DOHH2 (cell line): ENCODE data around the gene FBN1.

Experiments used
- H3F3A ChIP-seq: fragments of 200-600 bp; sonication (generic), shearing (Covaris generic); 2 replicates; pipeline ENCODE4 v1.6.0; 2016; ENCODE audit warnings: antibody characterized with exemption, mild to moderate bottlenecking; ENCODE audit not compliant: control insufficient read depth, insufficient read depth
- H3K27ac ChIP-seq: fragments of 200-600 bp; sonication (generic); 2 replicates; pipeline ENCODE4 v1.5.1; 2014; ENCODE audit warnings: low read depth, mild to moderate bottlenecking, low read length, moderate library complexity
- H3K27me3 ChIP-seq: fragments of 200-600 bp; sonication (generic); 2 replicates; pipeline ENCODE4 v1.6.1; 2014; ENCODE audit warnings: mild to moderate bottlenecking, low read length, mixed read lengths; ENCODE audit not compliant: control insufficient read depth
- H3K36me3 ChIP-seq: fragments of 200-600 bp; sonication (generic); 2 replicates; pipeline ENCODE4 v1.6.1; 2014; ENCODE audit warnings: mild to moderate bottlenecking, low read length, moderate library complexity, mixed read lengths; ENCODE audit not compliant: control insufficient read depth
- H3K4me1 ChIP-seq: fragments of 200-600 bp; sonication (generic); 2 replicates; pipeline ENCODE4 v1.6.1; 2014; ENCODE audit warnings: mild to moderate bottlenecking, low read length, mixed read lengths; ENCODE audit not compliant: control insufficient read depth
- H3K4me2 ChIP-seq: fragments of 200-600 bp; sonication (generic); 2 replicates; pipeline ENCODE4 v1.6.0; 2014; ENCODE audit warnings: mild to moderate bottlenecking, low read length, moderate library complexity
- H3K4me3 ChIP-seq: fragments of 200-600 bp; sonication (generic); 2 replicates; pipeline ENCODE4 v1.5.1; 2014; ENCODE audit warnings: mild to moderate bottlenecking, low read length, mixed read lengths
- H3K79me2 ChIP-seq: fragments of 200-600 bp; sonication (generic); 2 replicates; pipeline ENCODE4 v1.6.1; 2014; ENCODE audit warnings: mild to moderate bottlenecking, low read length, mixed read lengths; ENCODE audit not compliant: control insufficient read depth
- H3K9me2 ChIP-seq: fragments of 200-600 bp; sonication (generic); replicated peaks from 2 replicates; pipeline ENCODE4 v1.6.1; 2014; ENCODE audit warnings: mild to moderate bottlenecking, low read length, mixed read lengths; ENCODE audit not compliant: control insufficient read depth
- H3K9me3 ChIP-seq: fragments of 200-600 bp; sonication (generic); 2 replicates; pipeline ENCODE4 v1.6.1; 2014; ENCODE audit warnings: antibody characterized with exemption, low read length, mixed read lengths; ENCODE audit not compliant: control insufficient read depth, insufficient read depth
- H4K20me1 ChIP-seq: fragments of 200-600 bp; sonication (generic); 2 replicates; pipeline ENCODE4 v1.6.0; 2014; ENCODE audit warnings: low read depth, mild to moderate bottlenecking, antibody characterized with exemption, low read length, moderate library complexity; ENCODE audit not compliant: control insufficient read depth, insufficient read depth
- CTCF ChIP-seq: fragments of 200-600 bp; sonication (generic); IDR thresholded peaks from one replicate; pipeline ENCODE4 v1.5.1; 2014; ENCODE audit warnings: antibody characterized with exemption, mild to moderate bottlenecking, low read depth, low read length; ENCODE audit not compliant: poor library complexity, severe bottlenecking
- EZH2phosphoT487 ChIP-seq: fragments of 200-600 bp; sonication (generic); IDR thresholded peaks from 2 replicates; pipeline ENCODE4 v1.6.1; 2017; ENCODE audit warnings: borderline replicate concordance, mild to moderate bottlenecking, antibody characterized with exemption, low read length, moderate library complexity, mixed read lengths

The FBN1 gene

GRCh38 chr15:48569591-48570302, 75.8 kb downstream of the FBN1 start:
- no peaks in the 10 kb centered on the region for H3K9me3 ChIP-seq
- TF ChIP-seq CTCF (no peak), EZH2phosphoT487 (no peak)
- no peaks in the 10 kb centered on the region for H4K20me1 ChIP-seq
- H3K79me2 ChIP-seq: no peaks in the 10 kb centered on the region
- no peak overlapping the region for H3K4me3 ChIP-seq
- H3F3A ChIP-seq: no peaks in the 10 kb centered on the region
- H3K4me1 ChIP-seq: no peaks in the 10 kb centered on the region
- H3K27ac ChIP-seq: no peak overlapping the region
- no peak overlapping the region for H3K4me2 ChIP-seq
- no peaks in the 10 kb centered on the region for H3K9me2 ChIP-seq
- no peaks in the 10 kb centered on the region for H3K36me3 ChIP-seq
- H3K27me3 ChIP-seq: no peaks in the 10 kb centered on the region

- no peaks in the 10 kb centered on the region for H4K20me1 ChIP-seq
- H3F3A ChIP-seq: no peaks in the 10 kb centered on the region
- no peak overlapping the region for H3K4me2 ChIP-seq
- TF ChIP-seq CTCF (no peak), EZH2phosphoT487 (no peak)
- H3K4me1 ChIP-seq: no peaks in the 10 kb centered on the region
- H3K79me2 ChIP-seq: no peaks in the 10 kb centered on the region
- H3K9me2 ChIP-seq: no peaks in the 10 kb centered on the region
- H3K4me3 ChIP-seq: no peak overlapping the region
- no peaks in the 10 kb centered on the region for H3K9me3 ChIP-seq
- H3K27ac ChIP-seq: no peak overlapping the region
- no peaks in the 10 kb centered on the region for H3K36me3 ChIP-seq
- no peaks in the 10 kb centered on the region for H3K27me3 ChIP-seq
Measured at GRCh38 chr15:48566668-48567067, 78.8 kb downstream of the FBN1 start.

GRCh38 chr15:48565560-48566482, 79.7 kb downstream of the FBN1 start:
- H3K9me2 ChIP-seq: no peaks in the 10 kb centered on the region
- no peaks in the 10 kb centered on the region for H3F3A ChIP-seq
- no peaks in the 10 kb centered on the region for H3K9me3 ChIP-seq
- H3K27me3 ChIP-seq: no peaks in the 10 kb centered on the region
- no peaks in the 10 kb centered on the region for H3K36me3 ChIP-seq
- no peak overlapping the region for H3K4me2 ChIP-seq
- H3K27ac ChIP-seq: no peak overlapping the region
- no peaks in the 10 kb centered on the region for H3K79me2 ChIP-seq
- H3K4me1 ChIP-seq: no peaks in the 10 kb centered on the region
- H4K20me1 ChIP-seq: no peaks in the 10 kb centered on the region
- no peak for TF ChIP-seq CTCF
- TF ChIP-seq EZH2phosphoT487: no peak
- H3K4me3 ChIP-seq: no peak overlapping the region
